WERI-Rb-1 (cell line): ENCODE data around the gene SLC12A7.
"Not testable (repeated sequence)": the region's sequence is repeated elsewhere in the genome, so short reads cannot be mapped to it uniquely, and the experiment has no call there.

Experiments used
- DNase-seq: peaks from one replicate; pipeline ENCODE4 v3.0.0-alpha.2; 2020
- H3K27ac ChIP-seq: fragments of 250-450 bp; sonication (Bioruptor Pico); 2 replicates; pipeline ENCODE4 v1.5.1; 2020; ENCODE audit warnings: mild to moderate bottlenecking, moderate library complexity
- H3K27me3 ChIP-seq: fragments of 250-450 bp; sonication (Bioruptor Pico); 2 replicates; pipeline ENCODE4 v1.5.1; 2021; ENCODE audit warnings: mild to moderate bottlenecking, low read depth, moderate library complexity; ENCODE audit not compliant: insufficient read depth, severe bottlenecking
- H3K36me3 ChIP-seq: fragments of 250-450 bp; sonication (Bioruptor Pico); 2 replicates; pipeline ENCODE4 v1.5.1; 2020; ENCODE audit warnings: mild to moderate bottlenecking, moderate library complexity
- H3K4me3 ChIP-seq: 2 replicates; pipeline ENCODE4 v1.5.1; 2011; ENCODE audit warnings: low read depth, mild to moderate bottlenecking, control low read depth, low read length
- H3K9me3 ChIP-seq: fragments of 250-450 bp; sonication (Bioruptor Pico); 2 replicates; pipeline ENCODE4 v1.5.1; 2021; ENCODE audit warnings: mild to moderate bottlenecking, moderate library complexity; ENCODE audit not compliant: severe bottlenecking
- TF ChIP-seq, protein P1 (sequence below): IDR thresholded peaks from 2 replicates; pipeline ENCODE4 v1.5.1; 2011; ENCODE audit warnings: low read depth, mild to moderate bottlenecking, control low read depth, inconsistent platforms, low read length

Gene SLC12A7

DNA sequence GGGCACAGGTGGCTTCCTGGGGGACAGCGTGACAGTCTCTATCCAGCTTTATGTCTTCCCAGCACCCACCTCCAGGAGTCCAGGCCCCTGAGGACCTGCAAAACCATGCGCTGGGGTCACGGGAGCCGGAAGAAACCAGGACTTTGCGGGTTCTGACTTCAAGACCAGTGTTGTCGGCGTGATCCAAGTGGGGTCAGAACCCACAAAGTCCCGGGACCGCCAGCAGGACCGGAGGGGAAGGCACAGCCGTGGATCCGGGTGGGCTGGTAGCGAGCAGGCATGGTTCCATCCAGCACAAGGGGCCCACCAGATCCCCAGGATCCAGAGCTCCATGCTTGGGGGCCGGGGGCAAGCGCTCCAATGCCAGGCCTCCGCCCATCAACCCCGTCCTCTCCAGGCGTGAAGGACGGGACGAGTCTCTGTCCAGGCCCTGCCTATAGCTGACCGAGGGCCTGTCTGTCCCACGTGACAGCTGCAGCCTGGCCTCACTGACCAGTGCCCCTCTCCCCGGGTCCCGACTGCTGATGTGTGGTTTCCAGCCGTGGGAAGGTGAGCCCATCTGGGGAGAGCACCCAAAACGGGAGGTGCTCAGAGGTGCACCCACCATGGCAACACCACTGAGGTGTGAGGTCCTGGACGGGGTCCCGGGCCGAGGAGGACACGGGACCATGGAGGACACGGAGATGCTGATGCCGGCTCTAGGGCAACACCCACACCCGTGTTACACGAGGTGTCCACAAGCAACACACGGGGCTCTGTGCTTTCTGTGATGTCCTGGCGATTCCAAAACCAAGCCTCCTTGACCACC is 48.9 kb downstream of the SLC12A7 start:
- Histone ChIP-seq H3K9me3 (no peaks in the 10 kb centered on the region), H3K27ac (no peak overlapping the region), H3K36me3 (peaks cover 52% of the 10 kb centered on the region), H3K4me3 (no peak overlapping the region), H3K27me3 (no peaks in the 10 kb centered on the region)
- DNase-seq, result no peak
- TF ChIP-seq, protein P1, sequence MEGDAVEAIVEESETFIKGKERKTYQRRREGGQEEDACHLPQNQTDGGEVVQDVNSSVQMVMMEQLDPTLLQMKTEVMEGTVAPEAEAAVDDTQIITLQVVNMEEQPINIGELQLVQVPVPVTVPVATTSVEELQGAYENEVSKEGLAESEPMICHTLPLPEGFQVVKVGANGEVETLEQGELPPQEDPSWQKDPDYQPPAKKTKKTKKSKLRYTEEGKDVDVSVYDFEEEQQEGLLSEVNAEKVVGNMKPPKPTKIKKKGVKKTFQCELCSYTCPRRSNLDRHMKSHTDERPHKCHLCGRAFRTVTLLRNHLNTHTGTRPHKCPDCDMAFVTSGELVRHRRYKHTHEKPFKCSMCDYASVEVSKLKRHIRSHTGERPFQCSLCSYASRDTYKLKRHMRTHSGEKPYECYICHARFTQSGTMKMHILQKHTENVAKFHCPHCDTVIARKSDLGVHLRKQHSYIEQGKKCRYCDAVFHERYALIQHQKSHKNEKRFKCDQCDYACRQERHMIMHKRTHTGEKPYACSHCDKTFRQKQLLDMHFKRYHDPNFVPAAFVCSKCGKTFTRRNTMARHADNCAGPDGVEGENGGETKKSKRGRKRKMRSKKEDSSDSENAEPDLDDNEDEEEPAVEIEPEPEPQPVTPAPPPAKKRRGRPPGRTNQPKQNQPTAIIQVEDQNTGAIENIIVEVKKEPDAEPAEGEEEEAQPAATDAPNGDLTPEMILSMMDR, result no peak

DNA sequence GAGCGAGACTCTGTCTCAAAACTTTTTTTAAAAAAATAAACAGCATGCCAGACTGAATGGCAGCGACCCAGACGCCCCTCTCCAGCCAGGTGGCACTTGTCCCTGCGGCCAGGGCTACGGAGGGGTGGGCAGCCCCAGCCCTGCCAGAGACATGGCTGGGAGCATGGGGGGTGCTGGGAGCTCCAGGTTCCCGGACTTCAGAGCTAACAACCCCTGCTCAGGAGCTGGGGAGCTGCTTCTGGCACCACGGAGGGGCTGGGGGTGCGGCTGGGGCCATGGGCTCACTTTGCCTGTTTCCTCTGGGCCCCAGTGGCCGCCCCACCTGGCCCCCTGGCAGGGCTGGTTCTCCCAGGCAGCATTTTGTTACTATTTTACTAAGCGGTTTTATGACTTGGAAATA is 49.9 kb downstream of the SLC12A7 start:
- Histone ChIP-seq H3K27ac (no peak overlapping the region), H3K36me3 (peaks cover 59% of the 10 kb centered on the region), H3K27me3 (no peaks in the 10 kb centered on the region)

DNA sequence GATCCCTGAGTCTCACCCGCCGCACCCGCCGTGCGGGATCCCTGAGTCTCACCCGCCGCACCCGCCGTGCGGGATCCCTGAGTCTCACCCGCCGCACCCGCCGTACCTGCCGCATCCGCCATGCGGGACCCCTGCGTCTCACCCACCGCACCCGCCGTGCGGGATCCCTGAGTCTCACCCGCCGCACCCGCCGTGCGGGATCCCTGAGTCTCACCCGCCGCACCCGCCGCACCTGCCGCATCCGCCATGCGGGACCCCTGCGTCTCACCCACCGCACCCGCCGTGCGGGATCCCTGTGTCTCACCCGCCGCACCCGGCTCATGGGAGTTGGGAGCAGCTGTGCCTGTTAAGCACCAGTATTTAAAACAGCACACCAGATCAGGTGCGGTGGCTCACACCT is 50.6 kb downstream of the SLC12A7 start:
- H3K4me3 ChIP-seq, H3K9me3 ChIP-seq, DNase-seq, H3K27ac ChIP-seq, H3K27me3 ChIP-seq: not testable (repeated sequence)
- peaks cover 63% of the 10 kb centered on the region for H3K36me3 ChIP-seq

More for the DNA sequence above, 49.9 kb downstream of the SLC12A7 start:
- no peak for DNase-seq
- TF ChIP-seq, protein P1, result no peak
- no peaks in the 10 kb centered on the region for H3K9me3 ChIP-seq
- H3K4me3 ChIP-seq, result no peak overlapping the region

DNA sequence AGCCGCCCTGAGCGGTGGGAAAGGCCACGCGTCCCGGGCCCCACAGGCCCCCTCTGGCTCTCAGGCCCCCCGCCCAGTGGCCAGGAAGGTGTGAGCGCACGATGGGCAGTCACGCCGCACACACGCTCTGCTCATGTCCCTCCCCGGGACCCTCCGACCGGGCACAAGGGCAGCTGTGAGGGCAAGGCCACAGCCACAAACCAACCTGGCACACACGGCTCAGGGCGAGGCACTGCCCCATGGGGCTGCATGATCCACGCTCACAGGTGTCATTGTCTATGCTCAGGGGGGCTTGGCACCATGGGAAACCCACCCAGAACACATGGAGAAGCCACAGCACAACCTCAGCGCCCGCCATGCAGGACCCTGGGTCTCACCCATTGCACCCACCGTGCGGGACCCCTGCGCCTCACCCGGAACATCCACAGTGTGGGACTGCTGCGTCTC is 51.3 kb downstream of the SLC12A7 start:
- peaks cover 66% of the 10 kb centered on the region for H3K36me3 ChIP-seq
- no peak for DNase-seq
- H3K27ac ChIP-seq, result no peak overlapping the region
- TF ChIP-seq, protein P1, result no peak
- H3K27me3 ChIP-seq, result no peaks in the 10 kb centered on the region
- H3K4me3 ChIP-seq, result no peak overlapping the region
- H3K9me3 ChIP-seq, result no peaks in the 10 kb centered on the region

DNA sequence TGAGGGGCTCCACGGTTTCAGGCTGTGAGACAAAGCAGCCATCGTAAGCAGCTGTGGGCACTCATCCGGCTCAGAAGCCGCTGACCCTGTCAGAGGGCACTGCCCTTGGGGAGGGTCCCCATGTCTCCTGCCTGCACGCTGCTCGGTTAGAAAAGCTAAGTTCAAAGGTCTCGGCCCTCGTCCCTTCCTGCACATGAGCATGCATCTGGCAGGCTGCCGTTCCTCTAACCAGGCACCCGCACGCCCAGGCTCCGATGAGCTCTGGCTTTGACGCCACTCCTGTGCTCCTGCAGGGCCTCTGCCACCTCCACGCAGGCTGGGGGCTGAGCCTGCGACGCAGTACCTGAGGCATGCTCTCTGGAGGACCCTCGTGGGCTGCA is 52.0 kb downstream of the SLC12A7 start:
- no peak overlapping the region for H3K27ac ChIP-seq
- no peak overlapping the region for H3K4me3 ChIP-seq
- peaks cover 73% of the 10 kb centered on the region for H3K36me3 ChIP-seq
- H3K27me3 ChIP-seq, result no peaks in the 10 kb centered on the region
- no peaks in the 10 kb centered on the region for H3K9me3 ChIP-seq
- TF ChIP-seq, protein P1, result no peak
- no peak for DNase-seq

DNA sequence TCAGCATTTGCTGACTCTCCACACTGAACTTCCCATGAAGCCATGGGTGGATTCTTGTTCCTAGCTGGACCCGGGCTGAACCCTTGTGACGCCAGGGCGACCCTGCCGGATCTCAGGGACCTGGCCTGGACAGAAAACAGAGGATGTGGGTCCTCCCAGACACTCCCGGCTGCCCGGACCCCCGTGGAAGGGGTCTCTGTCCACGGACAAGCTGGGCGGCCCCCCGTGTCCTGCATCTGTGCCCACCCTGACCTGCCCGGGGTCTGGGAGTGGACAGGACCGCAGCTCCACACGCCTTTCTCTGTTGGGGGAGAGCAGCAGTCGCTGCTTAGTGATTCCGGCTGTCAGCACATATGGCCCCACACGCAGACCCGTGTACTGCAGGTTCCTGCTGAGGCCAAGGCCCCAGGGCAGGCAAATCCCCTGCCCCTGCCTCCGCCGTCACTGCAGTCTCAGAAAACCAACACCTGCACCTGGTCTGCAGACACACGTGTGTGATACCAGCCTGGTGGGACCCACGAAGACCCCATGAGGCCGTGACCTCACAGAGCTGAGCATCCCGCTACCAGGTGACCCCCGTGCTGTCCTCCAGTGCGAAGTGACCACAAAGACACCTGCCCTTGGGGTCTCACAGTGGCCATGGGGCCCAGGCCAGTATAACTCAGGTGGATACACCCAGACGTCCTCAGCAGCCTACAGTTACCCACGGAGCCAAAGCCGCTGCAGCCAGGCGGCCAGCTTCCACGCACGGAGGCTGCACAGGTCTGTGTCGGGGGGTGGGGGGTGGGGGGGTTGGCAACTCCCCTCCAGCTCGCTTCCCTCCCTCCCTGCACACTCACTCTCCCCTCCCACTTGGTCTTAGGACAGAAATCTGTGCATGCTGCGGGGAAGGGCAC is 52.6 kb downstream of the SLC12A7 start:
- no peaks in the 10 kb centered on the region for H3K9me3 ChIP-seq
- H3K27me3 ChIP-seq, result no peaks in the 10 kb centered on the region
- H3K36me3 ChIP-seq, result peaks cover 76% of the 10 kb centered on the region
- DNase-seq, result no peak
- H3K27ac ChIP-seq, result no peak overlapping the region
- TF ChIP-seq, protein P1, result no peak
- H3K4me3 ChIP-seq, result no peak overlapping the region
